ENCODE results near the gene PLD5. TPM values are rescaled to one million over a fixed set of nuclear protein-coding genes. Genes with fewer than 3 reads are reported as not detected.

PLD5 gene
- total and polyA plus RNA-seq, 7 donors = 0.15 to 1.5 (median 0.83) TPM; not detected in 2

- WGBS, 2 donors = 48 to 65% methylated on average over 6 of the region's 6 CpGs
- H3K36me3 ChIP-seq = no peaks in the 10 kb centered on the region
- TF ChIP-seq CTCF (IDR thresholded peaks at IDR 0.05) (no peak), EP300 (IDR thresholded peaks at IDR 0.05) (no peak), POLR2AphosphoS5 (IDR thresholded peaks at IDR 0.05) (no peak), POLR2A (IDR thresholded peaks at IDR 0.05) (no peak)
- H3K27me3 ChIP-seq = peaks cover 0 to 3% (median 0%) of the 10 kb centered on the region in 3 donors
- peaks cover 0 to 4% (median 0%) of the 10 kb centered on the region in 4 donors for H3K9me3 ChIP-seq
- no peak for DNase-seq
- intact Hi-C loops (cut with DNase I) = no loop called here
- H3K4me1 ChIP-seq = no peaks in the 10 kb centered on the region
- no peak overlapping the region for H3K27ac ChIP-seq
- H3K4me3 ChIP-seq = no peak overlapping the region
These were observed 385.1 kb downstream of the PLD5 start for GRCh38 chr1:242139442-242139841.

GRCh38 chr1:242133796-242134195 lies 390.7 kb downstream of the PLD5 start:
- Histone ChIP-seq H3K27ac (no peak overlapping the region), H3K4me1 (no peaks in the 10 kb centered on the region), H3K36me3 (no peaks in the 10 kb centered on the region), H3K4me3 (no peak overlapping the region), H3K9me3 (peaks cover 0 to 4% (median 0%) of the 10 kb centered on the region in 4 donors), H3K27me3 (no peaks in the 10 kb centered on the region)
- TF ChIP-seq EP300 (IDR thresholded peaks at IDR 0.05) (no peak), POLR2AphosphoS5 (IDR thresholded peaks at IDR 0.05) (no peak), POLR2A (IDR thresholded peaks at IDR 0.05) (no peak), CTCF (IDR thresholded peaks at IDR 0.05) (no peak)
- no peak for DNase-seq
- intact Hi-C loops (cut with DNase I) = no loop called here
- WGBS, 2 donors = 38 to 60% methylated on average over 3 of the region's 3 CpGs

GRCh38 chr1:242133351-242133750 lies 391.1 kb downstream of the PLD5 start:
- WGBS, 2 donors = 93 to 98% methylated on average over 1 of the region's 1 CpG
- Histone ChIP-seq H3K27ac (no peak overlapping the region), H3K4me3 (no peak overlapping the region), H3K9me3 (peaks cover 0 to 4% (median 0%) of the 10 kb centered on the region in 4 donors), H3K27me3 (no peaks in the 10 kb centered on the region), H3K36me3 (no peaks in the 10 kb centered on the region), H3K4me1 (no peaks in the 10 kb centered on the region)
- intact Hi-C loops (cut with DNase I) = no loop called here
- TF ChIP-seq POLR2A (IDR thresholded peaks at IDR 0.05) (no peak), CTCF (IDR thresholded peaks at IDR 0.05) (no peak), EP300 (IDR thresholded peaks at IDR 0.05) (no peak), POLR2AphosphoS5 (IDR thresholded peaks at IDR 0.05) (no peak)
- no peak for DNase-seq

GRCh38 chr1:242132121-242132817 lies 392.2 kb downstream of the PLD5 start:
- 86 to 87% methylated on average over 9 of the region's 9 CpGs for WGBS, 2 donors
- Histone ChIP-seq H3K4me1 (no peaks in the 10 kb centered on the region), H3K4me3 (no peak overlapping the region), H3K9me3 (peaks cover 0 to 4% (median 0%) of the 10 kb centered on the region in 4 donors), H3K36me3 (no peaks in the 10 kb centered on the region), H3K27ac (no peak overlapping the region), H3K27me3 (no peaks in the 10 kb centered on the region)
- TF ChIP-seq EP300 (IDR thresholded peaks at IDR 0.05) (no peak), CTCF (IDR thresholded peaks at IDR 0.05) (no peak), POLR2A (IDR thresholded peaks at IDR 0.05) (no peak), POLR2AphosphoS5 (IDR thresholded peaks at IDR 0.05) (no peak)
- no peak for DNase-seq
- intact Hi-C loops (cut with DNase I) = no loop called here
